DOHH2 (cell line): ENCODE results near the gene MAP2K6.

Experiments used
- CTCF ChIP-seq: fragments of 200-600 bp; sonication (generic); IDR thresholded peaks from one replicate; pipeline ENCODE4 v1.5.1; 2014; ENCODE audit warnings: antibody characterized with exemption, mild to moderate bottlenecking, low read depth, low read length; ENCODE audit not compliant: poor library complexity, severe bottlenecking
- EZH2phosphoT487 ChIP-seq: fragments of 200-600 bp; sonication (generic); IDR thresholded peaks from 2 replicates; pipeline ENCODE4 v1.6.1; 2017; ENCODE audit warnings: borderline replicate concordance, mild to moderate bottlenecking, antibody characterized with exemption, low read length, moderate library complexity, mixed read lengths

GRCh38 chr17:69470702-69471101 is 56.2 kb downstream of the MAP2K6 start:
- no peak for TF ChIP-seq CTCF
- TF ChIP-seq EZH2phosphoT487: no peak
